HG02678 (cell line): ENCODE results near the gene DPP6.

Experiments used
- ATAC-seq: cut with Tn5 transposase; IDR thresholded peaks from one replicate; pipeline ENCODE4 v1.9.1; 2021; ENCODE audit warnings: mild to moderate bottlenecking, moderate library complexity; ENCODE audit not compliant: unreplicated experiment

DPP6 gene

GRCh38 chr7:154231732-154232131 is 179.5 kb downstream of the DPP6 start:
- ATAC-seq, result no peak

- no peak for ATAC-seq
These were observed 180.5 kb downstream of the DPP6 start for GRCh38 chr7:154232700-154233099.

GRCh38 chr7:154241988-154242387 is 189.8 kb downstream of the DPP6 start:
- ATAC-seq, result no peak

- no peak for ATAC-seq
These were observed 190.5 kb downstream of the DPP6 start for GRCh38 chr7:154242709-154243108.

- no peak for ATAC-seq
These were observed 199.8 kb downstream of the DPP6 start for GRCh38 chr7:154252046-154252445.

GRCh38 chr7:154253810-154254209 is 201.6 kb downstream of the DPP6 start:
- no peak for ATAC-seq

- ATAC-seq, result no peak
These were observed 203.1 kb downstream of the DPP6 start for GRCh38 chr7:154255324-154255723.

GRCh38 chr7:154256150-154256549 is 204.0 kb downstream of the DPP6 start:
- no peak for ATAC-seq

GRCh38 chr7:154259396-154259795 is 207.2 kb downstream of the DPP6 start:
- ATAC-seq, result no peak

- ATAC-seq, result no peak
These were observed 235.2 kb downstream of the DPP6 start for GRCh38 chr7:154287356-154287755.

- ATAC-seq, result no peak
These were observed 236.9 kb downstream of the DPP6 start for GRCh38 chr7:154289119-154289518.

GRCh38 chr7:154296443-154296842 is 244.2 kb downstream of the DPP6 start:
- no peak for ATAC-seq

- ATAC-seq, result no peak
These were observed 247.5 kb downstream of the DPP6 start for GRCh38 chr7:154299736-154300135.

- ATAC-seq, result no peak
These were observed 250.2 kb downstream of the DPP6 start for GRCh38 chr7:154302380-154302779.

- ATAC-seq, result no peak
These were observed 252.0 kb downstream of the DPP6 start for GRCh38 chr7:154304231-154304630.

- ATAC-seq, result no peak
These were observed 252.8 kb downstream of the DPP6 start for GRCh38 chr7:154304740-154305700.

GRCh38 chr7:154306036-154306435 is 253.8 kb downstream of the DPP6 start:
- no peak for ATAC-seq

GRCh38 chr7:154308928-154309327 is 256.7 kb downstream of the DPP6 start:
- ATAC-seq, result no peak

GRCh38 chr7:154310114-154310513 is 257.9 kb downstream of the DPP6 start:
- ATAC-seq, result no peak

GRCh38 chr7:154324196-154324595 is 272.0 kb downstream of the DPP6 start:
- no peak for ATAC-seq

GRCh38 chr7:154326421-154326820 is 274.2 kb downstream of the DPP6 start:
- no peak for ATAC-seq

- no peak for ATAC-seq
These were observed 278.1 kb downstream of the DPP6 start for GRCh38 chr7:154330318-154330717.
